GM19397 (cell line): ENCODE measurements around the gene SEZ6L.

Experiments used
- ATAC-seq: cut with Tn5 transposase; IDR thresholded peaks from one replicate; pipeline ENCODE4 v1.9.1; 2021; ENCODE audit warnings: mild to moderate bottlenecking, moderate library complexity; ENCODE audit not compliant: unreplicated experiment

Gene SEZ6L

GRCh38 chr22:26174280-26174679, 5.0 kb downstream of the SEZ6L start:
- no peak for ATAC-seq

GRCh38 chr22:26182723-26183122, 13.5 kb downstream of the SEZ6L start:
- ATAC-seq, result no peak

- no peak for ATAC-seq
These were observed 15.9 kb downstream of the SEZ6L start for GRCh38 chr22:26185190-26185589.

GRCh38 chr22:26188341-26188740, 19.1 kb downstream of the SEZ6L start:
- no peak for ATAC-seq

- ATAC-seq, result no peak
These were observed 25.1 kb downstream of the SEZ6L start for GRCh38 chr22:26194313-26194712.

GRCh38 chr22:26194877-26195276, 25.6 kb downstream of the SEZ6L start:
- no peak for ATAC-seq

GRCh38 chr22:26196657-26197056, 27.4 kb downstream of the SEZ6L start:
- ATAC-seq, result no peak

- ATAC-seq, result no peak
These were observed 28.2 kb downstream of the SEZ6L start for GRCh38 chr22:26197425-26197824.

GRCh38 chr22:26199665-26200064, 30.4 kb downstream of the SEZ6L start:
- no peak for ATAC-seq

GRCh38 chr22:26202280-26202924, 33.1 kb downstream of the SEZ6L start:
- ATAC-seq, result no peak

GRCh38 chr22:26205494-26205893, 36.2 kb downstream of the SEZ6L start:
- ATAC-seq, result no peak

GRCh38 chr22:26210334-26210733, 41.1 kb downstream of the SEZ6L start:
- ATAC-seq, result no peak

- no peak for ATAC-seq
These were observed 44.6 kb downstream of the SEZ6L start for GRCh38 chr22:26213826-26214225.

GRCh38 chr22:26214466-26214865, 45.2 kb downstream of the SEZ6L start:
- ATAC-seq, result no peak

- ATAC-seq, result no peak
These were observed 46.5 kb downstream of the SEZ6L start for GRCh38 chr22:26215736-26216135.

GRCh38 chr22:26225207-26225606, 55.9 kb downstream of the SEZ6L start:
- no peak for ATAC-seq

- ATAC-seq, result no peak
These were observed 57.5 kb downstream of the SEZ6L start for GRCh38 chr22:26226538-26227297.

- ATAC-seq, result no peak
These were observed 60.6 kb downstream of the SEZ6L start for GRCh38 chr22:26229910-26230309.

GRCh38 chr22:26234296-26234695, 65.0 kb downstream of the SEZ6L start:
- no peak for ATAC-seq

GRCh38 chr22:26235792-26236487, 66.7 kb downstream of the SEZ6L start:
- ATAC-seq, result no peak

- ATAC-seq, result no peak
These were observed 67.7 kb downstream of the SEZ6L start for GRCh38 chr22:26236991-26237390.

GRCh38 chr22:26238596-26238995, 69.3 kb downstream of the SEZ6L start:
- no peak for ATAC-seq
